Panc1 (cell line): ENCODE results near the gene CEACAM16. TPM values are rescaled to one million over a fixed set of nuclear protein-coding genes. Genes with fewer than 3 reads are reported as not detected.

Experiments used
- ATAC-seq: fragments of 200-7000 bp; cut with Tn5 transposase; 2 replicates; pipeline ENCODE4 v1.9.1; 2020; ENCODE audit warnings: mild to moderate bottlenecking, moderate library complexity
- BruUV-seq: library from RNA; stranded (reverse); fragments of 400-500 nt; replicated peaks from 2 replicates; lab custom pipeline; 2021; lab: Mats Ljungman, UMichigan
- CTCF ChIA-PET: fragments of 300-600 bp; sonication (Branson Sonifier 250); formaldehyde crosslinking; loops from one replicate; lab custom pipeline; 2022; ENCODE audit warnings: antibody characterized with exemption; lab: Charles Lee
- POLR2A ChIA-PET: fragments of 300-600 bp; sonication (Branson Sonifier 250); formaldehyde crosslinking; loops from one replicate; lab custom pipeline; 2022; ENCODE audit warnings: antibody characterized with exemption; lab: Charles Lee
- DNase-seq: peaks from one replicate; pipeline ENCODE4 v3.0.0-alpha.2; 2010; ENCODE audit warnings: low read depth, low spot score
- H3K27ac ChIP-seq: 2 replicates; pipeline ENCODE4 v1.5.1; 2011; ENCODE audit warnings: mild to moderate bottlenecking, low read length, inconsistent platforms
- H3K27me3 ChIP-seq: fragments of 200-500 bp; sonication (Bioruptor generic); 2 replicates; pipeline ENCODE4 v1.6.0; 2014; ENCODE audit warnings: low read length, inconsistent platforms; ENCODE audit not compliant: control insufficient read depth, insufficient read depth
- H3K36me3 ChIP-seq: fragments of 200-500 bp; sonication (Bioruptor generic); 2 replicates; pipeline ENCODE4 v1.5.1; 2014; ENCODE audit warnings: inconsistent platforms, mild to moderate bottlenecking, low read length, moderate library complexity; ENCODE audit not compliant: control insufficient read depth, insufficient read depth
- H3K4me1 ChIP-seq: 2 replicates; pipeline ENCODE4 v1.5.1; 2011; ENCODE audit warnings: inconsistent platforms, mild to moderate bottlenecking, low read length, moderate library complexity; ENCODE audit not compliant: control insufficient read depth, insufficient read depth
- H3K4me3 ChIP-seq, 2 experiments: 2 replicates each; pipeline ENCODE4 v1.5.1; 2011 to 2012; ENCODE audit warnings: low read depth in 2 of 2, low read length in 2 of 2, mild to moderate bottlenecking in 2 of 2, inconsistent platforms in 1 of 2, moderate library complexity in 1 of 2
- H3K9me3 ChIP-seq: fragments of 200-500 bp; sonication (Bioruptor generic); 2 replicates; pipeline ENCODE4 v1.5.1; 2014; ENCODE audit warnings: low read depth, mild to moderate bottlenecking, inconsistent platforms, low read length, moderate library complexity; ENCODE audit not compliant: control insufficient read depth, insufficient read depth
- POLR2AphosphoS5 ChIP-seq: IDR thresholded peaks from 2 replicates; pipeline ENCODE4 v1.6.1; 2012; ENCODE audit warnings: mild to moderate bottlenecking, low read depth, low read length, moderate library complexity
- SIN3A ChIP-seq: IDR thresholded peaks from 2 replicates; pipeline ENCODE4 v1.6.1; 2012; ENCODE audit warnings: low read depth, mild to moderate bottlenecking, low read length, moderate library complexity, borderline replicate concordance; ENCODE audit not compliant: insufficient read depth
- TCF7L2 ChIP-seq: IDR thresholded peaks from 2 replicates; pipeline ENCODE4 v1.6.1; 2011; ENCODE audit warnings: mild to moderate bottlenecking, low read depth, low read length, inconsistent platforms
- in situ Hi-C: cut with HindIII; loops from 2 replicates; pipeline ENCODE4 v1.10.0; 2016; ENCODE audit warnings: low sequenced_read_pairs, low pct_unique_long_range_greater_than_20kb
- intact Hi-C: fragments of 100-400 bp; cut with micrococcal nuclease; formaldehyde crosslinking; loops from one replicate; pipeline ENCODE4 v1.10.0; 2022; ENCODE audit not compliant: unreplicated experiment
- total RNA-seq: library from RNA; stranded (reverse); gene quantifications from one replicate; pipeline ENCODE4 v1.2.1, GENCODE V29; 2021; ENCODE audit not compliant: unreplicated experiment
- TF ChIP-seq, protein P1 (sequence below): fragments of 450-650 bp; IDR thresholded peaks from 2 replicates; pipeline ENCODE4 v1.5.1; 2017; ENCODE audit warnings: mild to moderate bottlenecking
- TF ChIP-seq, protein P2 (sequence below), 2 experiments: IDR thresholded peaks; 2 replicates each; pipeline ENCODE4 v1.6.1; 2011 to 2012; ENCODE audit warnings: low read depth in 2 of 2, control low read depth in 1 of 2, low read length in 1 of 2, mild to moderate bottlenecking in 1 of 2, moderate library complexity in 1 of 2; ENCODE audit not compliant: insufficient read depth in 1 of 2

Gene CEACAM16
- total RNA-seq, 1 experiment from 2014 or later: not detected

GRCh38 chr19:44746616-44746945, 47.6 kb downstream of the CEACAM16 start:
- H3K9me3 ChIP-seq: no peaks in the 10 kb centered on the region
- H3K4me1 ChIP-seq: peaks cover 40% of the 10 kb centered on the region
- H3K27ac ChIP-seq: peak overlapping the region; percentile 92
- TF ChIP-seq, protein P1, sequence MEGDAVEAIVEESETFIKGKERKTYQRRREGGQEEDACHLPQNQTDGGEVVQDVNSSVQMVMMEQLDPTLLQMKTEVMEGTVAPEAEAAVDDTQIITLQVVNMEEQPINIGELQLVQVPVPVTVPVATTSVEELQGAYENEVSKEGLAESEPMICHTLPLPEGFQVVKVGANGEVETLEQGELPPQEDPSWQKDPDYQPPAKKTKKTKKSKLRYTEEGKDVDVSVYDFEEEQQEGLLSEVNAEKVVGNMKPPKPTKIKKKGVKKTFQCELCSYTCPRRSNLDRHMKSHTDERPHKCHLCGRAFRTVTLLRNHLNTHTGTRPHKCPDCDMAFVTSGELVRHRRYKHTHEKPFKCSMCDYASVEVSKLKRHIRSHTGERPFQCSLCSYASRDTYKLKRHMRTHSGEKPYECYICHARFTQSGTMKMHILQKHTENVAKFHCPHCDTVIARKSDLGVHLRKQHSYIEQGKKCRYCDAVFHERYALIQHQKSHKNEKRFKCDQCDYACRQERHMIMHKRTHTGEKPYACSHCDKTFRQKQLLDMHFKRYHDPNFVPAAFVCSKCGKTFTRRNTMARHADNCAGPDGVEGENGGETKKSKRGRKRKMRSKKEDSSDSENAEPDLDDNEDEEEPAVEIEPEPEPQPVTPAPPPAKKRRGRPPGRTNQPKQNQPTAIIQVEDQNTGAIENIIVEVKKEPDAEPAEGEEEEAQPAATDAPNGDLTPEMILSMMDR: no peak
- TF ChIP-seq TCF7L2: no peak
- BruUV-seq: no TSS peak
- no peaks in the 10 kb centered on the region; the same call in 1 of the 2 replicates for H3K36me3 ChIP-seq
- CTCF ChIA-PET: no interaction called here
- no peaks in the 10 kb centered on the region for H3K27me3 ChIP-seq
- in situ Hi-C loops: no loop called here
- ATAC-seq (no peak), DNase-seq (no peak)
- intact Hi-C loops: no loop called here
- no peak overlapping the region for H3K4me3 ChIP-seq
- POLR2A ChIA-PET: no interaction called here

GRCh38 chr19:44746946-44747738, 48.2 kb downstream of the CEACAM16 start:
- ATAC-seq (peak; percentile 74), DNase-seq (peak; percentile 69)
- ChIA-PET POLR2A (no interaction called here), CTCF (interaction anchor here (0.7 kb wide), 1 partner anchor 28 kb away, joined by 3 read pairs; no protein-coding TSS in a partner anchor)
- in situ Hi-C loops: no loop called here
- BruUV-seq: no TSS peak
- Histone ChIP-seq H3K27ac (peak overlapping the region; percentile 92), H3K9me3 (no peaks in the 10 kb centered on the region), H3K27me3 (no peaks in the 10 kb centered on the region), H3K4me1 (peaks cover 39% of the 10 kb centered on the region), H3K4me3 (peak overlapping the region; percentile 61 to 68), H3K36me3 (no peaks in the 10 kb centered on the region; the same call in 1 of the 2 replicates)
- intact Hi-C loops: no loop called here
- TF ChIP-seq, protein P2, sequence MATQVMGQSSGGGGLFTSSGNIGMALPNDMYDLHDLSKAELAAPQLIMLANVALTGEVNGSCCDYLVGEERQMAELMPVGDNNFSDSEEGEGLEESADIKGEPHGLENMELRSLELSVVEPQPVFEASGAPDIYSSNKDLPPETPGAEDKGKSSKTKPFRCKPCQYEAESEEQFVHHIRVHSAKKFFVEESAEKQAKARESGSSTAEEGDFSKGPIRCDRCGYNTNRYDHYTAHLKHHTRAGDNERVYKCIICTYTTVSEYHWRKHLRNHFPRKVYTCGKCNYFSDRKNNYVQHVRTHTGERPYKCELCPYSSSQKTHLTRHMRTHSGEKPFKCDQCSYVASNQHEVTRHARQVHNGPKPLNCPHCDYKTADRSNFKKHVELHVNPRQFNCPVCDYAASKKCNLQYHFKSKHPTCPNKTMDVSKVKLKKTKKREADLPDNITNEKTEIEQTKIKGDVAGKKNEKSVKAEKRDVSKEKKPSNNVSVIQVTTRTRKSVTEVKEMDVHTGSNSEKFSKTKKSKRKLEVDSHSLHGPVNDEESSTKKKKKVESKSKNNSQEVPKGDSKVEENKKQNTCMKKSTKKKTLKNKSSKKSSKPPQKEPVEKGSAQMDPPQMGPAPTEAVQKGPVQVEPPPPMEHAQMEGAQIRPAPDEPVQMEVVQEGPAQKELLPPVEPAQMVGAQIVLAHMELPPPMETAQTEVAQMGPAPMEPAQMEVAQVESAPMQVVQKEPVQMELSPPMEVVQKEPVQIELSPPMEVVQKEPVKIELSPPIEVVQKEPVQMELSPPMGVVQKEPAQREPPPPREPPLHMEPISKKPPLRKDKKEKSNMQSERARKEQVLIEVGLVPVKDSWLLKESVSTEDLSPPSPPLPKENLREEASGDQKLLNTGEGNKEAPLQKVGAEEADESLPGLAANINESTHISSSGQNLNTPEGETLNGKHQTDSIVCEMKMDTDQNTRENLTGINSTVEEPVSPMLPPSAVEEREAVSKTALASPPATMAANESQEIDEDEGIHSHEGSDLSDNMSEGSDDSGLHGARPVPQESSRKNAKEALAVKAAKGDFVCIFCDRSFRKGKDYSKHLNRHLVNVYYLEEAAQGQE (IDR thresholded peaks at IDR 0.05; ENCODE audit: insufficient read depth in 1 of 2, low read depth in 2 of 2, low read length in 1 of 2): no peak
- TF ChIP-seq, protein P1: no peak
- TF ChIP-seq TCF7L2: no peak
- no peak for TF ChIP-seq SIN3A
- TF ChIP-seq POLR2AphosphoS5: no peak; the same call in 1 of the 2 replicates
